NB4 (cell line): ENCODE data around the gene SENP3.
A peak's percentile ranks its signal among the peaks of the same experiment; 100 is the strongest.

Experiments
- DNase-seq: peaks from one replicate; pipeline ENCODE4 v3.0.0; 2010; ENCODE audit warnings: low read depth
- H3K4me3 ChIP-seq: one replicate; pipeline ENCODE4 v1.5.1; 2011; ENCODE audit warnings: mild to moderate bottlenecking, low read depth, low read length, moderate library complexity
- CTCF ChIP-seq: IDR thresholded peaks from one replicate; pipeline ENCODE4 v1.5.1; 2012; ENCODE audit warnings: low read depth, low read length
- MAX ChIP-seq: IDR thresholded peaks from 2 replicates; pipeline ENCODE4 v1.6.1; 2011; ENCODE audit warnings: low read depth, low read length
- MYC ChIP-seq: IDR thresholded peaks from 2 replicates; pipeline ENCODE4 v1.6.1; 2011; ENCODE audit warnings: low read depth, low read length
- POLR2A ChIP-seq: IDR thresholded peaks from 2 replicates; pipeline ENCODE4 v1.6.1; 2011; ENCODE audit warnings: mild to moderate bottlenecking; ENCODE audit not compliant: insufficient read length; ENCODE audit errors: extremely low read depth

SENP3 gene

DNA sequence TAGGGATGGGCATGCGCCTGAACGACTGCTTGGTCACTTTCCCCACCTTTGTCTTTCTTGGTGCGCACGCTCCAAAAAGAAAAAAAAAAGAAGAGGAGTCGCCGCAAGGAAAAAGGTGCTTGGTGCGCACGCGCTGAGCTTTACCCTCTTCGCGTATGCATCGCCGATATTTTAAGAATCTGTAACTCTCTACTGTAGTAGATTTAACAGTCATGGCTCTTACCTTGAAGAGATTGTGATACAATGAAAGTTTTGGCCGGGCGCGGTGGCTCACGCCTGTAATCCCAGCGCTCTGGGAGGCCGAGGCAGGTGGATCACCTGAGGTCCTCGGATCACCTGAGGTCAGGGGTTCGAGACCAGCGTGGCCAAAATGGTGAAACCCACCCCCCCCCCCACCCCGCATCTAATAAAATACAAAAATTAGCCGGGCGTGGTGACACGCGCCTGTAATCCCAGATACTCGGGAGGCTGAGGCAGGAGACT, 53.6 kb downstream of the SENP3 start:
- TF ChIP-seq POLR2A (peak; percentile 21), MAX (no peak)
- peak overlapping the region; percentile 42 for H3K4me3 ChIP-seq
- DNase-seq, result no peak

DNA sequence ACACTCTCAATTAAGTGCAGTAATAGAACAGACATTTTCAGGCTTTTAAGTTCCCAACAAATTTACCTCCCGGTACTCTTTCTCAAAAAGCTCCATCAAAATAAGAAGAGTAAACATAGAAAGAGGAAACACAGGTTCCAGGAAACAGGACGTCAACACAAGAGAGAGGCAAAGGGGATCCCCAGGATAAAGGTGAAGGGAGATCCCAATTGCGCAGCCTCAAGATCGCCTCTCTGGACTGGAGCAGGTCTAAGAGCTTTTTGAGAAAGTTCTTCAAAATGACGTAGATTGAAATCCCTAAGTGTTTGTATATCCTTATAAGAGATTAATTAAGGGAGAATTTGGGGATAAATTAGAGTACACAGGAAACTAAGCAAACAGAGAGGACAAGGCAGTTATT, 56.9 kb downstream of the SENP3 start:
- no peak overlapping the region for H3K4me3 ChIP-seq
- no peak for TF ChIP-seq POLR2A
- no peak for TF ChIP-seq MAX
- no peak for TF ChIP-seq MYC
- TF ChIP-seq CTCF, result no peak
- no peak for DNase-seq

GRCh38 chr17:7620835-7621234, 59.1 kb downstream of the SENP3 start:
- TF ChIP-seq MYC (no peak), CTCF (no peak), POLR2A (no peak), MAX (no peak)
- H3K4me3 ChIP-seq, result no peak overlapping the region
- DNase-seq, result no peak
